Nephron progenitor cell (in vitro differentiated cells): ENCODE measurements around the gene LTK.

ENCODE experiments used
- DNase-seq: peaks from one replicate; pipeline ENCODE4 v3.0.0; 2021
- H3K27ac Mint-ChIP-seq: 2 replicates; pipeline ENCODE4 v1.8.0; 2021; ENCODE audit warnings: mild to moderate bottlenecking, moderate library complexity, mixed read lengths
- H3K27me3 Mint-ChIP-seq: 2 replicates; pipeline ENCODE4 v1.8.0; 2021; ENCODE audit warnings: mild to moderate bottlenecking, low read depth, mixed read lengths; ENCODE audit not compliant: poor library complexity
- H3K36me3 Mint-ChIP-seq: 2 replicates; pipeline ENCODE4 v1.8.0; 2021; ENCODE audit warnings: low read depth, mixed read lengths
- H3K4me1 Mint-ChIP-seq: 2 replicates; pipeline ENCODE4 v1.8.0; 2021; ENCODE audit warnings: mixed read lengths
- H3K4me3 Mint-ChIP-seq: 2 replicates; pipeline ENCODE4 v1.8.0; 2021; ENCODE audit warnings: mild to moderate bottlenecking, moderate library complexity, mixed read lengths
- H3K9me3 Mint-ChIP-seq: 2 replicates; pipeline ENCODE4 v1.8.0; 2021; ENCODE audit warnings: mild to moderate bottlenecking, moderate library complexity, mixed read lengths
- CTCF ChIP-seq: fragments of 200-600 bp; sonication (generic); IDR thresholded peaks from 2 replicates; pipeline ENCODE4 v1.5.0; 2021; ENCODE audit warnings: antibody characterized with exemption

Gene LTK

DNA sequence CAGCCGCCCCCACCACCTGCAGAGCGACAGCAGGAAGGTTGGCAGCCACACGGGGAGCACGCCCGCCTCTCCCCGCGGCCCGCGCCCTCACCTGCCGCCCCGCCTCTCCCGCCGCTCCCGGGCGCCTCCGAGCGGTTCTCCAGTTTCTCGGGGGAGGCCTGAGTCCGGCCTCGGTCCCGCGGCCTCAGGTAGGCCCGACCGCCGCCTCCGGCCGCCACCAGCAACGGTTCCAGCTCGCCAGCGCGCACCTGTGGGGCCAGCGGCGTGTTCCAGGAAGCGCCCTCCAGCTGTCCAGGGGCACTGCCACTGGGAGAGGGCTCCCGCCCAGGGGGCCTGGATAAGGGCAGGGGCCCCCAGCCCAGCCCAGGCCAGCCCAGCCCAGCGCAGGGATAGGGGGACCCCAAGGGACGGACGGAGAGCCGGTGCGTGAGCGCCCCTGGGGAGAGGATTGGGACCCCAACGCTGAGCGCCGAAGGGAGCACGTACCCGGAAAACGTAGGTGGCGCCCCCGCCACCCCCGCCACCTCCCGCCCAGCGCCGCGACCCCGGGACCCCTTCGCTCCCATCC, 2.2 kb downstream of the LTK start:
- H3K4me3 Mint-ChIP-seq, result no peak overlapping the region
- peaks cover 87% of the 10 kb centered on the region for H3K27me3 Mint-ChIP-seq

GRCh38 chr15:41510728-41511127, 2.9 kb downstream of the LTK start:
- H3K27me3 Mint-ChIP-seq, result peaks cover 91% of the 10 kb centered on the region
- H3K4me1 Mint-ChIP-seq, result peaks cover 21% of the 10 kb centered on the region
- no peaks in the 10 kb centered on the region for H3K36me3 Mint-ChIP-seq
- no peaks in the 10 kb centered on the region for H3K9me3 Mint-ChIP-seq
- TF ChIP-seq CTCF, result no peak
- no peak overlapping the region for H3K4me3 Mint-ChIP-seq
- no peak for DNase-seq
- no peak overlapping the region for H3K27ac Mint-ChIP-seq

More for the DNA sequence above, 2.2 kb downstream of the LTK start:
- TF ChIP-seq CTCF, result no peak
- no peaks in the 10 kb centered on the region for H3K9me3 Mint-ChIP-seq
- peaks cover 4% of the 10 kb centered on the region for H3K36me3 Mint-ChIP-seq
- H3K4me1 Mint-ChIP-seq, result peaks cover 21% of the 10 kb centered on the region
- H3K27ac Mint-ChIP-seq, result no peak overlapping the region
- DNase-seq, result no peak

DNA sequence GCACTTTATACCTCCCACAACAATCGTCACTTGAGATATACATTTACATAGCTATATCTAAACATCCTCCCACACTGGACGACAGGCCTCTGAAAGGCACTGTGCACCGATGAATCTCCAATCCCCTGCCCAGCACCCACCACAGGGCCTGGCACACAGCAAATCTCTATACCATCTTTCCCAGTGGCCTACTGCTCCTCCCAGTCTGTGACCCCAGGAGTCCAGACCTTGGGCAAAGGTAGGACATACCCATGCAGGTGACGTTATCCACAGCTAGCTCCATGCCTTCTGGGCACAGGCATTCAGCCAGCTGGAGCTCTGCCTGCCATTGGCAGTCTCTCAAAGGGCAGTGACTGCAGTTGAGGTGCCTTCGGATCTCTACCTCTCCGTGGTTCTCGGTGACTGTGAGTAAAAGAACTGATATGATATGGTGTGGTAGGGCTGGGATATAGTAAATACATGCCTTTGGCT, 5.8 kb downstream of the LTK start:
- Mint-ChIP-seq H3K4me3 (no peak overlapping the region), H3K4me1 (peaks cover 13% of the 10 kb centered on the region), H3K9me3 (no peaks in the 10 kb centered on the region), H3K27ac (no peak overlapping the region), H3K27me3 (peaks cover 98% of the 10 kb centered on the region), H3K36me3 (no peaks in the 10 kb centered on the region)
- TF ChIP-seq CTCF, result no peak
- DNase-seq, result no peak

GRCh38 chr15:41506796-41507341, 6.8 kb downstream of the LTK start:
- Mint-ChIP-seq H3K9me3 (no peaks in the 10 kb centered on the region), H3K27me3 (peaks cover 98% of the 10 kb centered on the region), H3K4me1 (peaks cover 6% of the 10 kb centered on the region), H3K4me3 (no peak overlapping the region), H3K27ac (no peak overlapping the region), H3K36me3 (no peaks in the 10 kb centered on the region)
- no peak for DNase-seq
- TF ChIP-seq CTCF, result no peak

- no peak overlapping the region for H3K4me3 Mint-ChIP-seq
- peaks cover 100% of the 10 kb centered on the region for H3K27me3 Mint-ChIP-seq
- H3K27ac Mint-ChIP-seq, result no peak overlapping the region
- no peaks in the 10 kb centered on the region for H3K36me3 Mint-ChIP-seq
- peaks cover 12% of the 10 kb centered on the region for H3K4me1 Mint-ChIP-seq
- DNase-seq, result no peak
- H3K9me3 Mint-ChIP-seq, result no peaks in the 10 kb centered on the region
- TF ChIP-seq CTCF, result no peak
Measured at GRCh38 chr15:41505776-41506175, 7.9 kb downstream of the LTK start.
